ENCODE results near the gene CDC25C. TPM values are rescaled to one million over a fixed set of nuclear protein-coding genes. Genes with fewer than 3 reads are reported as not detected.

The CDC25C gene
- total and polyA plus RNA-seq, 9 of the 15 experiments (the other 6 are each of a cell fraction or from before 2014, with no cell fraction given), result 19.1 to 63.7 (median 31.9) TPM

- TF ChIP-seq POLR2H (tag; IDR thresholded peaks at IDR 0.05; ENCODE audit: low read depth) (no peak; the same call in 1 of the 2 replicates), ZFP1 (CRISPR knock-in tag; IDR thresholded peaks at IDR 0.05) (no peak), ZSCAN29 (IDR thresholded peaks at IDR 0.05) (no peak), COPS2 (conservative IDR thresholded peaks at IDR 0.05) (no peak), NFATC3 (IDR thresholded peaks at IDR 0.05) (peak; percentile 58; the same call in 1 of the 2 replicates), RUNX1 (IDR thresholded peaks at IDR 0.05; ENCODE audit: low read depth) (no peak), TFAM (CRISPR knock-in tag; conservative IDR thresholded peaks at IDR 0.05) (no peak), RNF2 (IDR thresholded peaks at IDR 0.05) (no peak), FOXO4 (CRISPR knock-in tag; IDR thresholded peaks at IDR 0.05) (no peak), STAT6 (CRISPR knock-in tag; IDR thresholded peaks at IDR 0.05) (no peak), MAFF (IDR thresholded peaks at IDR 0.05; ENCODE audit: low read length) (no peak), CUX1 (CRISPR knock-in tag; IDR thresholded peaks at IDR 0.05) (no peak), IFI16 (CRISPR knock-in tag; IDR thresholded peaks at IDR 0.05) (no peak), TGIF2 (CRISPR knock-in tag; IDR thresholded peaks at IDR 0.05) (no peak; the same call in 1 of the 2 replicates), C11orf30 (IDR thresholded peaks at IDR 0.05; ENCODE audit: low read depth) (peak; percentile 10; the same call in 1 of the 2 replicates), RAD51 (IDR thresholded peaks at IDR 0.05; ENCODE audit: borderline replicate concordance, low read depth) (peak; percentile 52; the same call in 1 of the 2 replicates), FOXK1 (CRISPR knock-in tag; IDR thresholded peaks at IDR 0.05; ENCODE audit: borderline replicate concordance) (no peak), KLF6 (CRISPR knock-in tag; IDR thresholded peaks at IDR 0.05; ENCODE audit: borderline replicate concordance) (0 out of 2 replicates have a peak, but pooled peaks have one; percentile 7), CAMTA2 (CRISPR knock-in tag; conservative IDR thresholded peaks at IDR 0.05) (no peak), PRMT5 (CRISPR knock-in tag; IDR thresholded peaks at IDR 0.05) (no peak), KLF16 (IDR thresholded peaks at IDR 0.05) (no peak)
These were observed 5.5 kb upstream of the CDC25C start (continued) for GRCh38 chr5:138336952-138337684.

All from K562 (cell line).